Kidney (tissue), 14 donors: Measurements from ENCODE around the gene RREB1. TPM values are rescaled to one million over a fixed set of nuclear protein-coding genes. Genes with fewer than 3 reads are reported as not detected.

Experiments used
- DNase-seq, 5 donors: peaks; one replicate each; pipeline ENCODE4 v3.0.0-alpha.2; 2013 to 2020
- FAIRE-seq: peaks from 2 replicates; lab custom pipeline; 2012; peaks lifted over from hg19 to GRCh38; lab: Jason Lieb, UNC
- H3K27ac ChIP-seq, 2 donors: one replicate each; pipeline ENCODE4 v1.7.0; 2013; ENCODE audit warnings: low read depth in 2 of 2, low read length in 2 of 2, inconsistent platforms in 1 of 2
- H3K27me3 ChIP-seq: one replicate; pipeline ENCODE4 v1.7.1; 2013; ENCODE audit warnings: low read length, inconsistent platforms; ENCODE audit not compliant: control insufficient read depth, insufficient read depth
- H3K36me3 ChIP-seq, 3 donors: one replicate each; pipeline versions ENCODE4 v1.7.0 to v1.7.1; 2013; ENCODE audit warnings: low read length in 3 of 3, control low read depth in 1 of 3, inconsistent platforms in 1 of 3; ENCODE audit not compliant: insufficient read depth in 3 of 3, control insufficient read depth in 2 of 3
- H3K4me1 ChIP-seq, 3 donors: one replicate each; pipeline versions ENCODE4 v1.7.0 to v1.7.1; 2013; ENCODE audit warnings: low read length in 3 of 3, inconsistent platforms in 1 of 3, low read depth in 1 of 3; ENCODE audit not compliant: control insufficient read depth in 2 of 3, insufficient read depth in 2 of 3
- H3K4me3 ChIP-seq, 3 donors: one replicate each; pipeline versions ENCODE4 v1.7.0 to v1.8.1; 2013; ENCODE audit warnings: low read length in 3 of 3, control low read depth in 1 of 3, inconsistent platforms in 1 of 3
- H3K9ac ChIP-seq, 3 donors: one replicate each; pipeline versions ENCODE4 v1.7.0 to v1.7.1; 2013; ENCODE audit warnings: low read length in 3 of 3, control low read depth in 1 of 3, inconsistent platforms in 1 of 3
- H3K9me3 ChIP-seq, 3 donors: one replicate each; pipeline versions ENCODE4 v1.7.0 to v1.7.1; 2013; ENCODE audit warnings: low read length in 3 of 3, control low read depth in 1 of 3, inconsistent platforms in 1 of 3; ENCODE audit not compliant: control insufficient read depth in 2 of 3, insufficient read depth in 1 of 3
- intact Hi-C: fragments of 100-400 bp; cut with DNase I; formaldehyde crosslinking; loops from one replicate; pipeline ENCODE4 v1.11.1; 2022
- polyA plus RNA-seq: library from polyadenylated mRNA; stranded (reverse); fragments of 350-450 nt; fragmentation: Illumina TruSeq; extraction: RNeasy Lipid Tissue Mini Kit (QIAGEN cat#74804); gene quantifications from one replicate; pipeline ENCODE4 v1.2.3, GENCODE V29; 2014; ENCODE audit warnings: low read depth, low replicate concordance; ENCODE audit not compliant: insufficient read depth
- total RNA-seq: library from RNA; stranded (reverse); fragmentation: NEBNext Ultra II Directional; extraction: Animal tissue kit (Norgen Biotek cat#: 25700); gene quantifications from one replicate; pipeline ENCODE4 v1.2.1, GENCODE V29; 2021
- TF ChIP-seq, protein P1 (sequence below): IDR thresholded peaks from 3 replicates; pipeline ENCODE4 v1.5.1; 2012; ENCODE audit warnings: mild to moderate bottlenecking, moderate library complexity, borderline replicate concordance; ENCODE audit not compliant: insufficient read depth; ENCODE audit errors: extremely low read depth
- donor health status: control.
- donor health status: control.
- donor health status: control.
- donor health status: control.
- donor health status: control.
- donor health status: DM: yes; HTN: yes; CAD: no.
- donor health status: Normal renal cell carcinoma (clear cell type).

The RREB1 gene
- total and polyA plus RNA-seq, 2 donors from 2014 or later, result 5.9 to 56.5 TPM

GRCh38 chr6:7125290-7125689 lies 17.5 kb downstream of the RREB1 start:
- H3K4me3 ChIP-seq, result no peak overlapping the region
- DNase-seq (no peak), FAIRE-seq (no peak)
- no peaks in the 10 kb centered on the region for H3K27me3 ChIP-seq
- intact Hi-C loops, result no loop called here
- TF ChIP-seq, protein P1, sequence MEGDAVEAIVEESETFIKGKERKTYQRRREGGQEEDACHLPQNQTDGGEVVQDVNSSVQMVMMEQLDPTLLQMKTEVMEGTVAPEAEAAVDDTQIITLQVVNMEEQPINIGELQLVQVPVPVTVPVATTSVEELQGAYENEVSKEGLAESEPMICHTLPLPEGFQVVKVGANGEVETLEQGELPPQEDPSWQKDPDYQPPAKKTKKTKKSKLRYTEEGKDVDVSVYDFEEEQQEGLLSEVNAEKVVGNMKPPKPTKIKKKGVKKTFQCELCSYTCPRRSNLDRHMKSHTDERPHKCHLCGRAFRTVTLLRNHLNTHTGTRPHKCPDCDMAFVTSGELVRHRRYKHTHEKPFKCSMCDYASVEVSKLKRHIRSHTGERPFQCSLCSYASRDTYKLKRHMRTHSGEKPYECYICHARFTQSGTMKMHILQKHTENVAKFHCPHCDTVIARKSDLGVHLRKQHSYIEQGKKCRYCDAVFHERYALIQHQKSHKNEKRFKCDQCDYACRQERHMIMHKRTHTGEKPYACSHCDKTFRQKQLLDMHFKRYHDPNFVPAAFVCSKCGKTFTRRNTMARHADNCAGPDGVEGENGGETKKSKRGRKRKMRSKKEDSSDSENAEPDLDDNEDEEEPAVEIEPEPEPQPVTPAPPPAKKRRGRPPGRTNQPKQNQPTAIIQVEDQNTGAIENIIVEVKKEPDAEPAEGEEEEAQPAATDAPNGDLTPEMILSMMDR, result no peak
- no peak overlapping the region for H3K9ac ChIP-seq
- H3K4me1 ChIP-seq, result peaks cover 0 to 16% (median 5%) of the 10 kb centered on the region in 3 donors
- H3K36me3 ChIP-seq, result no peaks in the 10 kb centered on the region
- H3K27ac ChIP-seq, result no peak overlapping the region
- no peaks in the 10 kb centered on the region for H3K9me3 ChIP-seq

- Histone ChIP-seq H3K36me3 (no peaks in the 10 kb centered on the region), H3K4me1 (peaks cover 0 to 16% (median 5%) of the 10 kb centered on the region in 3 donors), H3K9ac (no peak overlapping the region), H3K27ac (no peak overlapping the region), H3K9me3 (no peaks in the 10 kb centered on the region), H3K4me3 (no peak overlapping the region), H3K27me3 (no peaks in the 10 kb centered on the region)
- TF ChIP-seq, protein P1, result no peak
- no peak for FAIRE-seq
- no peak for DNase-seq
- intact Hi-C loops, result no loop called here
Measured at GRCh38 chr6:7126754-7127153, 19.0 kb downstream of the RREB1 start.

GRCh38 chr6:7127680-7128079 lies 19.9 kb downstream of the RREB1 start:
- H3K4me1 ChIP-seq, result peaks cover 0 to 16% (median 5%) of the 10 kb centered on the region in 3 donors

More at GRCh38 chr6:7127680-7128079, 19.9 kb downstream of the RREB1 start:
- no peak overlapping the region for H3K4me3 ChIP-seq
- TF ChIP-seq, protein P1, result no peak
- FAIRE-seq (no peak), DNase-seq (no peak)
- H3K9ac ChIP-seq, result no peak overlapping the region
- no peaks in the 10 kb centered on the region for H3K27me3 ChIP-seq
- H3K9me3 ChIP-seq, result no peaks in the 10 kb centered on the region
- no peak overlapping the region for H3K27ac ChIP-seq
- no peaks in the 10 kb centered on the region for H3K36me3 ChIP-seq
- intact Hi-C loops, result no loop called here
